GM18502 (cell line): ENCODE measurements around the gene G6PC1.
"Not testable (repeated sequence)": the region's sequence is repeated elsewhere in the genome, so short reads cannot be mapped to it uniquely, and the experiment has no call there.

Experiments
- ATAC-seq: cut with Tn5 transposase; IDR thresholded peaks from one replicate; pipeline ENCODE4 v1.9.1; 2021; ENCODE audit warnings: mild to moderate bottlenecking; ENCODE audit not compliant: unreplicated experiment, poor library complexity

G6PC1 gene

DNA sequence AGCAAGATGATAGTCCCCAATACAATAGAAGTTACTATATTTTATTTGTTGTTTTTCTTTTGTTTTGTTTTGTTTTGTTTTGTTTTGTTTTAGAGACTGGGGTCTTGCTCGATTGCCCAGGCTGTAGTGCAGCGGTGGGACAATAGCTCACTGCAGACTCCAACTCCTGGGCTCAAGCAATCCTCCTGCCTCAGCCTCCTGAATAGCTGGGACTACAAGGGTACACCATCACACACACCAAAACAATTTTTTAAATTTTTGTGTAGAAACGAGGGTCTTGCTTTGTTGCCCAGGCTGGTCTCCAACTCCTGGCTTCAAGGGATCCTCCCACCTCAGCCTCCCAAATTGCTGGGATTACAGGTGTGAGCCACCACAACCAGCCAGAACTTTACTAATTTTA is 618 bp upstream of the G6PC1 start:
- ATAC-seq: not testable (repeated sequence)

DNA sequence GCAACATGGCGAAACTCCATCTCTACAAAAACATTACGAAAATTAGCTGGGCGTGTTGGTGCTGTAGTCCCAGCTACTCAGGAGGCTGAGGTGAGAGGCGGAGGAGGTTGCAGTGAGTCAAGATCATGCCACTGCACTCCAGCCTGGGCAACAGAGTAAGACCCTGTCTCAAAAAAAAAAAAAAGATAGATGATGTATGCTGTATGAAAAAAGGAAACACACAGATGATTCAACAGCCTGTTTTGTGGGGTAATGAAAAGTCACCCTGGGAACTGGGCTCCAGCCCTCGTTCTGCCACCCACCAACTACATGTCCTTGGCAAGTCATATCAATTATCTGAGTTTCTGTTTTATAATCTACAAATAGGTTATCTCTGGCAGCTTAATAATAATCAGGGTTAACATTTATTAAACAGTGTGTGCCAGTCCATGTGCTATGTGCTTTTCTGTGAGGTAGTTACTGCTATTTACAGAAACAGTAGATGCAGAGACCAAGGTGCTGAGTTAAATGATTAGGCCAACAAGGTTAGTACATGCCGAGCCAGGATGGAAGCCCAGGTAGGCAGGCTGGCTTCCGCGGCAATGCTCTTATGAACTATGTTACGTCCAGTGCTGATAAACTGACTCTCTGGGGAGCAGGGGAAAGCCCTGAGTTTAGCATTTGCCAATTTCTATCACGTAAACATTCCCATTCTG is 1.1 kb downstream of the G6PC1 start:
- ATAC-seq: no peak

DNA sequence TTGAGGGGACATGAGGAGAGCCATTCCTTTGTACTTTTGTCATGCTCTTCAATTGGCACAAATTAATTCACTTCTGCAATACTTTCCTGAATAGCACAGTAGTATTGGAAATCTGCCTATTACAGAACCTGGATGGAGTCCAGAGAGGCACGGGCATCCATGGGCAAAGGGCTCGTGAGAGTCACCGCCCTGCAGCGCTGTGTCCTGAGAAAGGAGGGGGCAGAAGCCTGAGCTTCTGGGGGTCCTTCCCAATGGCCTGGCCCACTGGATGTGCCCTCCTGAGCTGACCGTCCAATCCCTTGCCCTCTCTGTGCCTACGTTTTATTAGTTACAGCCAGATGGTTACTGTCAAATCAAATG is 3.5 kb downstream of the G6PC1 start:
- ATAC-seq: no peak

DNA sequence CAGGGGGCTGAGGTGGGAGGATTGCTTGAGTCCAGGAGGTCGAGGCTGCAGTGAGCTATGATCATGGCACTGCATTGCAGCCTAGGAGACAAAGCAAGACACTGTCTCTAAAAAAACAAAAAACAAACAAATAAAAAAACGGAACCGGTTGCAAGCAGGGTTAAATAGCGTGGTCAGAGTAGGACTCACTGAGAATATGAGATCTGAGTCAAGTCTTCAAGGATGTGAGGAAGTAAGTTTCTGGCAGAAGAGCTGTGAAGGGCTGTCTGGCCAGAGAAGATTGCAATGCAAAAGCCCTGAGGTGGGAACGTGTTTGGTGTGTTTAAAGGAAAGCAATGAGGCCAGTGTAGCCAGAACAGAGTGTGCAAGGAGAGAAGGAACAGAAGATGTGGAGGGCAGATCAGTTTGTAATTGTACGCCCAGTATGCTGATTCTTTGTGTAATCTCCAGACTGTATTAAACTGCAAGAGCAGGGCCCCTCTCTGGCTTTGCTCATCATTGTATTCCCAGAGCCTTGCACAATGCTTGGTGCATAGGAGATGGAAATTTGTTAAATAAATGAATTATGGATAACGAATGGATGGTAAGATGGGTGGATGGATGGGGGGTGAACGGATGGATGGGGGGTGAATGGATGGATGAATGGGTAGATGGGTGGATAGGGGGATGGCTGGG is 6.3 kb downstream of the G6PC1 start:
- no peak for ATAC-seq

DNA sequence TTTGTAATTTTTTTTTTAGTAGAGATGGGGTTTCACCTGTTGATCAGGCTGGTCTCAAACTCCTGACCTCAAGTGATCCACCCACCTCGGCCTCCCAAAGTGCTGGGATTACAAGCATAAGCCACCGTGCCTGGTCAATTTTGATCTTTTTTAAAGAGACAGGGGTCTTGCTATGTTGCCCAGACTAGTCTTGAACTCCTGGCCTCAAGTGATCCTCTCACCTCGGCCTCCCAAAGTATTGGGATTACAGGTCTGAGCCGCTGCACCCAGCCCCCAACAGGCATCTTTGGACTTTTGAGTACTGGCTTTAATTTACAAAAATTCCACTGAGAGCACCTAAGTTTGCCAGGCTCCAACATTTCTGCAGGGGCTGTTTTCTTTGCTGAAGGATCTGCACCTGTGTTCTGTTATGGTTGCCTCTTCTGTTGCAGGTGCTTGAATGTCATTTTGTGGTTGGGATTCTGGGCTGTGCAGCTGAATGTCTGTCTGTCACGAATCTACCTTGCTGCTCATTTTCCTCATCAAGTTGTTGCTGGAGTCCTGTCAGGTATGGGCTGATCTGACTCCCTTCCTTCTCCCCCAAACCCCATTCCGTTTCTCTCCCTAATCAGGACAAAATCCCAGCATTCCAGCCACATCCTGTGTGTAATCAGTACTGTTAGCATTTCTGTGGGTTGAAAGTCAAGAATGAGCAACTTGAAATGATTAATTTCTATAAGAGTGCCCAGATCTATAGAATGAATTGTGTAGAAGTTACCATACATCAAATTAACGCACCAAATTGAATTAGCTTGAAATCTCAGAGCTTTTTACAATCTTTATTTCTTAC is 8.5 kb downstream of the G6PC1 start:
- ATAC-seq: no peak

DNA sequence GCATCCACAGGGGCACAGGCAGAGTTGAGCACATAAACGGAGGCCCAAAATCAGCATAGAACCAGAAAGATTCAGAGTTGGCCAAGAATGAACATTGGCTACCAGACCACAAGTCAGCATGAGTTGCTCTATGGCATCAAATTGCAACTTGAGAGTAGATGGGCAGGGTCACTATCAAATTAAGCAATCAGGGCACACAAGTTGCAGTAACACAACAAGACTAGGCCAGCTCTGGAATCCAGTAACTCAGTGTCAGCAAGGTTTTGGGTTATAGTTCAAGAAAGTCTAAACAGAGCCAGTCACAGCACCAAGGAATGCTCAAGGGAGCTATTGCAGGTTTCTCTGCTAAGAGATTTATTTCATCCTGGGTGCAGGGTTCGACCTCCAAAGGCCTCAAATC is 12.9 kb downstream of the G6PC1 start:
- ATAC-seq: no peak

DNA sequence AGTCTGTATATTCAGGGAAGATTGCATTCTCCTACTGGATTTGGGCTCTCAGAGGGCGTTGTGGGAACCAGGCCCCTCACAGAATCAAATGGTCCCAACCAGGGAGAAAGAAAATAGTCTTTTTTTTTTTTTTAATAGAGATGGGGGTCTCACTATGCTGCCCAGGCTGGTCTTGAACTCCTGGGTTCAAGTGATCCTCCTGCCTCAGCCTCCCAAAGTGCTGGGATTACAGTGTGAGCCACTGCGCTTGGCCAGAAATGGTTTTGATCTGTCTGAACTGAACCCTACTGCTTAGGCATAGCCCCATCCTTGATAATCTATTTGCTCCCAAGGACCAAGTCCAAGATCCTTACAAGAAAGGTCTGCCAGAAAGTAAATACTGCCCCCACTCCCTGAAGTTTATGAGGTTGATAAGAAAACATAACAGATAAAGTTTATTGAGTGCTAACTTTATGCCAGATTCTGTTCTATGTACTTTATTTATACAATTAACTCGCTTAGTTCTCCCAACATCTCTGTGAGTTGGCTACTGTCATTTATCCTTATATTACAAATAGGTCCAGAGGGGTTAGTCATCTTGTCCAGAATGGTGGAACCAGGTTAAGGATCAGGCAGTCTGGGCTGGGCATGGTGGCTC is 13.5 kb downstream of the G6PC1 start:
- ATAC-seq: no peak

DNA sequence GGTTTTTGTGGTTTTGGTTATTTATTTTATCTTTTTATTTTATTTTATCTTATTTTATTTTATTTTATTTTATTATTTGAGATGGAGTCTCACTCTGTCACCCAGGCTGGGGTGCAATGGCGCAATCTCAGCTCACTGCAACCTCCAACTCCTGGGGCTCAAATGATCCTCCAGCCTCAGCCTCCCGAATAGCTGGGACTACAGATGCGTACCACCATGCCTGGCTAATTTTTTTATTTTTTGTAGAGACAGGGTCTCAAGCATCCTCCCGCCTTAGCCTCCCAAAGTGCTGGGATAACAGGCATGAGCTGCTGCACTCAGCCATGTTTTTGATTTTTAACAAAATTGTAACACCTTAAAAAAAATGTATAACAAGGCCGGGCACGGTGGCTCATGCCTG is 14.7 kb downstream of the G6PC1 start:
- not testable (repeated sequence) for ATAC-seq

DNA sequence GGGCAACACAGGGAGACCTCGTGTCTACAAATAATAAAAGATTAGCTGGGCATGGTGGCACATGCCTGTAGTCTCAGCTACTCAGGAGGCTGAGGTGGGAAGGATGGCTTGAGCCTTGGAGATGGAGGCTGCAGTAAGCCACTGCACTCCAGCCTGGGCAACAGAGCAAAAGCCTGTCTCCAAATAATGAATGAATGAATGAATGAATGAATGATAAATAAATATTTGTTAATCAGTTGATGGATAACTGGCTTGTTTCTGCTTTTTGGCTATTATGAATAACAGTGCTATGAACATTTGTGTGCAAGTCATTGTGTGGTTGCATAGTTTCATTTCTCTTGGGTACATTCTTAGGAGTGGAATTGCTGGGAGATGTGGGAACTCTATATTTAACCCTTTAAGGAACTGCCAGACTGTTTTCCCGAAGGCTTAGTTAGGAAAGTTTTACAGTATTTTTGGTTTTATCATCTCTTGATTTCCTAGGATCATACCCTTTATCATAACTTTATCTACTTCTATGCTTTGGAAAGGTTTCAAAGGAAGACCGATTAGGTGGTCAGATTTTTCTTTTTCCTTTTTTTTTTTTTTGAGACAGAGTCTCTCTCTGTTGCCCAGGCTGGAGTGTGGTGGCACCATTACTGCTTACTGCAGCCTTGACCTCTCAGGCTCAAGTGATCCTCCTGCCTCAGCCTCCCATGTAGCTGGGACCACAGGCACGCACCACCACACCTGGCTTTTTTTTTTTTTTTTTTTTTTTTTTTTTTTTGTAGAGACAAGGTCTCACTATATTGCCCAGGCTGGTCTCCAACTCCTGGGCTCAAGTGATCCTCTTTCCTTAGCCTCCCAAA is 16.0 kb downstream of the G6PC1 start:
- not testable (repeated sequence) for ATAC-seq

DNA sequence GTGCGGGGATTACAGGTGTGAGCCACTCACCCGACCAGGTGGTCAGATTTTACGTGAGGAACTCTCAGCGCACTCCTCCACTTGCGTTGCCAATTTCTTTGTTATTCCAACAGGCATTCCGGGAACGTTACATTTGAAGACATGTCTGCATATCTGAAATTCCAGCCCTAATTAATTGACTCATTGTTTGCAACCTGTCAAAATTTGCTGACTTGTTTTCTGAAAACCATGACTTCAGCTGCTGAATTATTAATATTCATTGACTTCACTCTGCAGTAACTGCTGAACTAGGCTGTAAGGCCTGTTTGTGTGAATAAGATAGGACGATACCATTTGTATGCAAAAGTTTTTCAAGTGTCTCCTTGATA is 16.6 kb downstream of the G6PC1 start:
- ATAC-seq: no peak

DNA sequence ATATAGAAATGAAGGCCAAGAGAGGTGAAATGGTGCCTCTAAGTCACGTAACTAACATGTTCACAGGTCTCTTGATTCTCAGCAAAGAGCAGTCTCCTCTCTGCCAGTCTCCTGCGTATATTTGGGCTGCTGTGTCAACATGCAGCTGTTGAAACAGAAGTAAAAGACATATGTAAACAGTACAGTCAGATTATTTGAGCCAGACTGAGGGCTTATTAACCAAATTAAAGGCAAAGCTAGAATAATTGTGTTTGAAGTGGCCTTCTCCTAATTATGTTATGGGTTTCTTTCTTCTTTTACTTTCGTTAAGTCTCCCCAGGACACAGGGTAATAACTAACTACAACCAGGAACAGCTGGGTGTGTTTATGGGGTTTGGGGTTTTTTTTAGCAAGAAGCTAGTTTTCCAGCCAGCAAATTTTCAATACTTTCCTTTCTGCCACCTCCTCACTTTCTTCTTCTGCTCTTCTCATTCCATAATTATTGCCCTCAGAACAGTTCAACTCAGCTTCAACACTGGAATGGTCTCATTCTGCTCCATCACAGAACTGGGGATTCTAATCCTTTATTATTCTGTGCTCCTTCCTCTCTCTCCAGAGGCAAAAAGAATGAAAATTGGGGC is 18.4 kb downstream of the G6PC1 start:
- ATAC-seq: no peak

DNA sequence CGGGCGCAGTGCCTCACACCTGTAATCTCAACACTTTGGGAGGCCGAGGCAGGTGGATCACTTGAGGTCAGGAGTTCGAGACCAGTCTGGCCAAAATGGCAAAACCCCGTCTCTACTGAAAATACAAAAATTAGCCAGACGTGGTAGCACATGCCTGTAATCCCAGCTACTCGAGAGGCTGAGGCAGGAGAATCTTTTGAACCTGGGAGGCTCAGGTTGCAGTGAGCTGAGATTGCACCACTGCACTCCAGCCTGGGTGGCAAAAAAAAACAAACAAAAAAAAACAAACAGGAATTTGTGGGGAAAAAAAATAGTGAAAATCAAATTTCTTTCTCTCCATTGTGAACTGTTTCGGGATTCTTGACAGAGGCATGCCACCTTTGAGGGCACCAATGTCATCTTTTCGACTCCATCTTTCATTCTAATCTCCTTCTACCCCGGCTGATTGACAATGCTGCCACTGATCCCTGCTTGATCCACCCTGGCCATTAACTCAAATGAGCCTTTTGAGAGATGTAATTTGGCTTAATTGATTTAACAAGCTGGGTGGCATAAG is 19.0 kb downstream of the G6PC1 start:
- ATAC-seq: not testable (repeated sequence)

DNA sequence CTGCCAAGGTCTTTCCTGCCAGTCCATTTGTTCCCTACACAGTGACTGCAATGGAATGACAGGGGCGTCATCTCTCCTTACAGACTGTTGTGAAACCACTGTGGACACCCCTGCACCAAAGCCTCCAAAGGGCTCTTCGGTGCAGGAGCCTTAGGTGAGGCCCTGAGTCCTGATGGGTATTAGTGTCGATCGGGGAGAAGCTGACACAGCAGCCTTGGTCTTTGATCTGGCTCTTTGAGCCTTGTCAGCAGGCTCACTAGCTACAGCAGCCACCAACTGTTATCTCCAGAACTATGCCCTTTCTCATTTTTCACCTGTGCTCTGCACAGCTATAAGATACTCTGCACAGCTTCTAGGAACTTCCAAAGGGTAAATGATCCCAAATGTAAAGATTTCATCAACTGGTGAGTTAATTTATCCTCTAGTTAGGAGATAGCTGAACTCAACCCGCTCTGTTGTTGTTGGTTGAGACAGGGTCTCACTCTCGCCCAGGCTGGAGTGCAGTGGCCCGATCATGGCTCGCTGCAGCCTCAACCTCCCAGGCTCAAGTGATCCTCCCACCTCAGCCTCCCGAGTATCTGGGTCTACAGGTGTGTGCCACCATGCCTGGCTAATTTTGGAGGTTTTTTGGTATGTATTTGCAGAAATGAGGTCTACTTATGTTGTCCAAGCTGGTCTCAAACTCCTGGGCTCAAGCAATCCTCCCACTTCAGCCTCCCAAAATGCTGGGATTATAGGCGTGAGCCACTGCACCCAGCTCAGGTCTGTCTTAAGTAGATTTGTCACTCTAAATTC is 19.7 kb downstream of the G6PC1 start:
- ATAC-seq: no peak

DNA sequence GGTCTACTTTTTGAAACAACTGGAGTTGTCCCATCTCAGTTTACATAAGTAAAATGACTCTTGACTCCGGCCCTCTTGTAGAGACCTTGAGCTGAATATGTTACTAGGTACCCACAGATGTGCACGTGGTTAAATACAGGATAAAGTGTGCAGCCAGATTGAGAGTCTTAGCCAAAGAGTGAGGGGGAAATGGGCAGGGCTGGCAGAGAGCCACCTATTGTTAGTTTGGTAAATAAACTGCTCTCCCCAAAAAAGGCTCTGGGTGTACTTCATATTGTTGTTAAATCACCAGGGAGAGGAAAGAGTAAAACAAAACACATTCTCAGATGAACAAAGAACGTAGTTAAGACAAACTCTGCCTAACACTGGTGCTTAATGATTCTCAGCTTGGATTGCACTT is 20.3 kb downstream of the G6PC1 start:
- ATAC-seq: no peak

DNA sequence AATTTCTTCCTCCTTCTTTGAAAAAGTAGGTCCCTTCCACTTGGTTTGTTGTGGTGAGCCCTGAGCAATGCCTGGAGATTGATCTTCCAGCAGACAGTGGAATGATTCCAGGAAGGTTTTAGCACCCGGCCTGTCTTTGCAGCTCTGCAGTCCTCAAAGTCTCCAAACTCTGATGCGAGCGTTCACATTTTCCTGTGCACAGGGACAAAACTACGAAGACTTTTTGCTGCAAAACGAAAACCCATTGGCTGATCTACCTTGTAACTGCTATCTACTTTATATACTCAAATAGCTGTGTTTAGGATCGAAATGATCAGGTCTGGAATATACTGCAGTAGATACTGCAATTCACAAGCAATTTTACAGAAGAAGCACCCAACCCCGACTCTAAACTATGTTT is 21.7 kb downstream of the G6PC1 start:
- ATAC-seq: no peak

DNA sequence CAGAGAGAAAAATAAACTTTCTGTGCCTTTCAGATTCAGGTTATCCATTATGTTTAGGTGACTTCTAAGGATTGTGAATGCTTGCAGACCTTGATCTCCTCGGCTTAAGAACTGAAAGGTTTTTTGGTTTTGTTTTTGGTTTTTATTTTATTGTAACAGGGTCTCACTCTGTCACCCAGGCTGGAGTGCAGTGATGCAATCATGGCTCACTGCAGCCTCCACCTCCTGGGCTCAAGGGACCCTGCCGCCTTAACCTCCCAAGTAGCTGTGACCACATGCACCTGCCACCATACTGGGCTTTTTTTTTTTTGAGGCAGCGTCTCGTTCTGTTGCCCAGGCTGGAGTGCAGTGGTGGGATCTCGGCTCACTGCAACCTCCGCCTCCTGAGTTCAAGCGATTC is 22.9 kb downstream of the G6PC1 start:
- not testable (repeated sequence) for ATAC-seq

DNA sequence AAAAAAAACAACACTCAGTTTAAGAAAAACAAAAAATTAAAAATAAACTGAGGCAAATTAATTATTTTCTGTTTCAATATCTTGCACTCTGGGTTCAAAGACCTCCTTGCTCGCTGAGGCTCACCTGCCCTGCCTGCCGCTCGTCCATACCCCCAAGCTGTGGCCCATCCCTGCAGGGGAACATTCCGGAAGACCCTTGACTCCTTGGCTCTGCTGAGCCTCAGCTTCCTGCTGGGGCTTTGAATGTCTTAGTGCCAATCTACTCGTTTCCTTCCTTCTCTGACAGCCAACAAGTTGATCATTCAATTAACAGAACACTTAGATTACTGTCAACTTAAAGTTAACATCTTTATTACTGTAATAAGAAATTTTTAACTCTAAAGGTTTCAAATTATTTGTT is 24.3 kb downstream of the G6PC1 start:
- no peak for ATAC-seq

DNA sequence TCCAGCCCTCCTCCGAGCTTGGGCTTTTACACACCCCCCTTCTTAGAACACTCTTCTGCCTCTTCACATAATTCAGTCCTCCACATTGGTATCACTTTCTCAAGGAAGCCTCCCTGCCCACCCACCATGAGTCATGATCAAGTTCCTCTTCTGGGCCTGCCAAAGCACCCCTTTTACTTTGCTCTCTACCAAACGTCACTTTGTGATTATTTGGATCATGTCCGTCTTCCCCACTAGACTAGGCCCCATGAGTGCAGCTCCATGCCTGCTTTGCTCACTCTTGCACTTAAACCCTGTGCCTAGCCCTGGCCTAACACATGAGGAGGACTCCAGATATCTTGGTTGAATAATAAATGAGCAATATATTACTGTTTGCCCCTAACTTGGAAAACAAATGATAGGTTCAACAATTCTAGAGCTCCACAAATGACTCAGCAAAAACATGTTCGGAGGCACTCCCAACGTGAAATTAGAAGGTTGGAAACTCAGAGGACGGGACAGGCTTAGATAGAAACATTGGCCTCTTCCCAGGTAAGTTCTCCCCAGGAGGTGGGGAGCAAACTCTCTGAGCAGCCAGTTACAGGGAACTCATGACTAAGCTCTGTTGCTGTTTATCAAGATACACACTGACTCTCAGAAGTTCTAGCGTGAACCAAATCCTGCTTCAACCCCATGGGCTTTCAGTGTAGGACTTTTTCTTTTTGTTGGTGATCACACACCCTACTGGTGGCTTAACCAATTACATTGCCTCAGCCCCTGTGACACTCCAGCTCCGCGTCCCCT is 28.3 kb downstream of the G6PC1 start:
- no peak for ATAC-seq
